GM23338 (cell line): ENCODE results near the gene LRMDA. TPM values are rescaled to one million over a fixed set of nuclear protein-coding genes. Genes with fewer than 3 reads are reported as not detected.

ENCODE experiments used
- ATAC-seq: fragments of 200-7000 bp; cut with Tn5 transposase; 3 replicates; pipeline ENCODE4 v1.9.1; 2020
- DNase-seq: peaks from one replicate; pipeline ENCODE4 v3.0.0-alpha.2; 2015; ENCODE audit warnings: low spot score
- H2AFZ ChIP-seq: fragments of 200-600 bp; sonication (generic); 2 replicates; pipeline ENCODE4 v1.8.0; 2016; ENCODE audit warnings: antibody characterized with exemption, mild to moderate bottlenecking, moderate library complexity
- H3F3A ChIP-seq: fragments of 200-600 bp; sonication (generic); replicated peaks from 2 replicates; pipeline ENCODE4 v1.8.0; 2017; ENCODE audit warnings: antibody characterized with exemption, mixed run types, low read depth
- H3K27ac ChIP-seq: fragments of 200-600 bp; sonication (generic); 2 replicates; pipeline ENCODE4 v1.6.1; 2016; ENCODE audit warnings: low read depth
- H3K27me3 ChIP-seq: fragments of 200-600 bp; sonication (generic); 2 replicates; pipeline ENCODE4 v1.8.0; 2016; ENCODE audit warnings: mild to moderate bottlenecking, mixed run types, moderate library complexity; ENCODE audit not compliant: insufficient read depth
- H3K36me3 ChIP-seq: fragments of 200-600 bp; sonication (generic); 2 replicates; pipeline ENCODE4 v1.8.0; 2016; ENCODE audit warnings: mild to moderate bottlenecking; ENCODE audit not compliant: insufficient read depth
- H3K4me1 ChIP-seq: fragments of 200-600 bp; sonication (generic); 2 replicates; pipeline ENCODE4 v1.8.0; 2016; ENCODE audit warnings: mild to moderate bottlenecking, moderate library complexity; ENCODE audit not compliant: insufficient read depth
- H3K4me2 ChIP-seq: fragments of 200-600 bp; sonication (generic); 2 replicates; pipeline ENCODE4 v1.7.1; 2017; ENCODE audit warnings: mixed run types
- H3K4me3 ChIP-seq: fragments of 200-600 bp; sonication (generic); 2 replicates; pipeline ENCODE4 v1.6.1; 2016; ENCODE audit warnings: mixed run types
- H3K79me2 ChIP-seq: fragments of 200-600 bp; sonication (generic); replicated peaks from 2 replicates; pipeline ENCODE4 v1.8.0; 2017; ENCODE audit warnings: mild to moderate bottlenecking; ENCODE audit not compliant: insufficient read depth
- H3K9me2 ChIP-seq: fragments of 200-600 bp; sonication (generic); 2 replicates; pipeline ENCODE4 v1.8.0; 2017; ENCODE audit not compliant: insufficient read depth
- H4K20me1 ChIP-seq: fragments of 200-600 bp; sonication (generic); replicated peaks from 2 replicates; pipeline ENCODE4 v1.8.0; 2017; ENCODE audit warnings: mild to moderate bottlenecking; ENCODE audit not compliant: insufficient read depth
- H3K27ac Mint-ChIP-seq: 2 replicates; pipeline ENCODE4 v1.8.0; 2020; ENCODE audit warnings: inconsistent platforms, mild to moderate bottlenecking, moderate library complexity, mixed read lengths
- H3K27me3 Mint-ChIP-seq: 3 replicates; pipeline ENCODE4 v1.8.0; 2022; ENCODE audit warnings: low read depth, mild to moderate bottlenecking, moderate library complexity, mixed read lengths, inconsistent platforms; ENCODE audit not compliant: insufficient read depth, poor library complexity
- H3K36me3 Mint-ChIP-seq: 3 replicates; pipeline ENCODE4 v1.8.0; 2021; ENCODE audit warnings: low read depth, mild to moderate bottlenecking, inconsistent platforms, moderate library complexity, mixed read lengths
- H3K4me1 Mint-ChIP-seq: 3 replicates; pipeline ENCODE4 v1.8.0; 2020; ENCODE audit warnings: mild to moderate bottlenecking, inconsistent platforms, mixed read lengths
- H3K4me3 Mint-ChIP-seq: 3 replicates; pipeline ENCODE4 v1.8.0; 2021; ENCODE audit warnings: moderate library complexity, mild to moderate bottlenecking, inconsistent platforms, mixed read lengths
- H3K9me3 Mint-ChIP-seq: 3 replicates; pipeline ENCODE4 v1.8.0; 2020; ENCODE audit warnings: moderate library complexity, mild to moderate bottlenecking, inconsistent platforms, mixed read lengths
- CREB1 ChIP-seq: fragments of 250-450 bp; sonication (Bioruptor Pico); IDR thresholded peaks from 2 replicates; pipeline ENCODE4 v1.5.0; 2020; ENCODE audit warnings: low read depth, mild to moderate bottlenecking, moderate library complexity
- CTCF ChIP-seq, 2 experiments: fragments of 200-600 bp in 1 of 2; sonication (generic) in 1 of 2; conservative IDR thresholded peaks; 2 replicates each; pipeline versions ENCODE4 v1.5.1 to v1.6.1; 2016 to 2017; ENCODE audit warnings: antibody characterized with exemption in 2 of 2, low read depth in 2 of 2, mild to moderate bottlenecking in 2 of 2, moderate library complexity in 1 of 2
- EZH2 ChIP-seq: fragments of 200-600 bp; sonication (generic); IDR thresholded peaks from one replicate; pipeline ENCODE4 v1.8.0; 2017; ENCODE audit warnings: antibody characterized with exemption, mild to moderate bottlenecking, low read depth; ENCODE audit not compliant: unreplicated experiment
- EZH2phosphoT487 ChIP-seq: fragments of 200-600 bp; sonication (generic); IDR thresholded peaks from one replicate; pipeline ENCODE4 v1.8.1; 2018; ENCODE audit warnings: antibody characterized with exemption; ENCODE audit not compliant: unreplicated experiment
- JUNB ChIP-seq: IDR thresholded peaks from one replicate; pipeline ENCODE4 v1.6.1; 2016; ENCODE audit warnings: antibody characterized with exemption; ENCODE audit not compliant: unreplicated experiment
- NANOG ChIP-seq: IDR thresholded peaks from 2 replicates; pipeline ENCODE4 v1.6.1; 2016; ENCODE audit warnings: antibody characterized with exemption, borderline replicate concordance
- STAT1 ChIP-seq: IDR thresholded peaks from one replicate; pipeline ENCODE4 v1.6.1; 2016; ENCODE audit warnings: antibody characterized with exemption; ENCODE audit not compliant: unreplicated experiment
- ZNF114 ChIP-seq: fragments of 250-450 bp; sonication (Bioruptor Pico); IDR thresholded peaks from 2 replicates; pipeline ENCODE4 v1.5.0; 2020; ENCODE audit warnings: mild to moderate bottlenecking, moderate library complexity
- ZNF331 ChIP-seq: fragments of 250-450 bp; sonication (Bioruptor Pico); IDR thresholded peaks from 2 replicates; pipeline ENCODE4 v1.5.0; 2020; ENCODE audit warnings: low read depth, mild to moderate bottlenecking, moderate library complexity
- ZNF462 ChIP-seq: fragments of 250-450 bp; sonication (Bioruptor Pico); IDR thresholded peaks from 2 replicates; pipeline ENCODE4 v1.5.0; 2020; ENCODE audit warnings: mild to moderate bottlenecking, moderate library complexity
- polyA plus RNA-seq: library from polyadenylated mRNA; unstranded; fragments of >200 nt; fragmentation: Nextera tagmentation; extraction: Ambion mirVana; gene quantifications from 2 replicates; pipeline ENCODE4 v1.2.1, GENCODE V29; 2016
- total RNA-seq: library from RNA; depleted of rRNA; stranded (reverse); fragments of >200 nt; shearing (Covaris generic); gene quantifications from 2 replicates; pipeline ENCODE4 v1.2.3, GENCODE V29; 2014
- TF ChIP-seq, protein P1 (sequence below): IDR thresholded peaks from one replicate; pipeline ENCODE4 v1.6.1; 2018; ENCODE audit warnings: antibody characterized with exemption; ENCODE audit not compliant: unreplicated experiment
- TF ChIP-seq, protein P2 (sequence below): IDR thresholded peaks from 2 replicates; pipeline ENCODE4 v1.6.1; 2016; ENCODE audit warnings: antibody characterized with exemption

The LRMDA gene
- total and polyA plus RNA-seq, 2 experiments from 2014 or later: 0.90 to 1.8 TPM

GRCh38 chr10:75937823-75938222 is 506.4 kb downstream of the LRMDA start:
- Histone ChIP-seq H3K36me3 (no peaks in the 10 kb centered on the region), H3K4me2 (no peak overlapping the region), H3K4me3 (no peak overlapping the region), H3K9me2 (peaks cover 4% of the 10 kb centered on the region; the same call in 1 of the 2 replicates), H3K27me3 (no peaks in the 10 kb centered on the region), H4K20me1 (no peaks in the 10 kb centered on the region), H3K27ac (no peak overlapping the region), H3K4me1 (no peaks in the 10 kb centered on the region), H3F3A (no peaks in the 10 kb centered on the region), H2AFZ (no peak overlapping the region), H3K79me2 (no peaks in the 10 kb centered on the region)
- no peak for TF ChIP-seq ZNF331 (CRISPR knock-in tag)
- no peak for TF ChIP-seq STAT1
- no peak for TF ChIP-seq ZNF114 (CRISPR knock-in tag)
- TF ChIP-seq, protein P1, sequence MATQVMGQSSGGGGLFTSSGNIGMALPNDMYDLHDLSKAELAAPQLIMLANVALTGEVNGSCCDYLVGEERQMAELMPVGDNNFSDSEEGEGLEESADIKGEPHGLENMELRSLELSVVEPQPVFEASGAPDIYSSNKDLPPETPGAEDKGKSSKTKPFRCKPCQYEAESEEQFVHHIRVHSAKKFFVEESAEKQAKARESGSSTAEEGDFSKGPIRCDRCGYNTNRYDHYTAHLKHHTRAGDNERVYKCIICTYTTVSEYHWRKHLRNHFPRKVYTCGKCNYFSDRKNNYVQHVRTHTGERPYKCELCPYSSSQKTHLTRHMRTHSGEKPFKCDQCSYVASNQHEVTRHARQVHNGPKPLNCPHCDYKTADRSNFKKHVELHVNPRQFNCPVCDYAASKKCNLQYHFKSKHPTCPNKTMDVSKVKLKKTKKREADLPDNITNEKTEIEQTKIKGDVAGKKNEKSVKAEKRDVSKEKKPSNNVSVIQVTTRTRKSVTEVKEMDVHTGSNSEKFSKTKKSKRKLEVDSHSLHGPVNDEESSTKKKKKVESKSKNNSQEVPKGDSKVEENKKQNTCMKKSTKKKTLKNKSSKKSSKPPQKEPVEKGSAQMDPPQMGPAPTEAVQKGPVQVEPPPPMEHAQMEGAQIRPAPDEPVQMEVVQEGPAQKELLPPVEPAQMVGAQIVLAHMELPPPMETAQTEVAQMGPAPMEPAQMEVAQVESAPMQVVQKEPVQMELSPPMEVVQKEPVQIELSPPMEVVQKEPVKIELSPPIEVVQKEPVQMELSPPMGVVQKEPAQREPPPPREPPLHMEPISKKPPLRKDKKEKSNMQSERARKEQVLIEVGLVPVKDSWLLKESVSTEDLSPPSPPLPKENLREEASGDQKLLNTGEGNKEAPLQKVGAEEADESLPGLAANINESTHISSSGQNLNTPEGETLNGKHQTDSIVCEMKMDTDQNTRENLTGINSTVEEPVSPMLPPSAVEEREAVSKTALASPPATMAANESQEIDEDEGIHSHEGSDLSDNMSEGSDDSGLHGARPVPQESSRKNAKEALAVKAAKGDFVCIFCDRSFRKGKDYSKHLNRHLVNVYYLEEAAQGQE: no peak
- TF ChIP-seq CTCF (conservative IDR thresholded peaks at IDR 0.05; ENCODE audit: low read depth in 2 of 2): no peak
- TF ChIP-seq EZH2: no peak
- TF ChIP-seq ZNF462 (CRISPR knock-in tag): no peak
- TF ChIP-seq CREB1 (CRISPR knock-in tag): no peak
- TF ChIP-seq, protein P2, sequence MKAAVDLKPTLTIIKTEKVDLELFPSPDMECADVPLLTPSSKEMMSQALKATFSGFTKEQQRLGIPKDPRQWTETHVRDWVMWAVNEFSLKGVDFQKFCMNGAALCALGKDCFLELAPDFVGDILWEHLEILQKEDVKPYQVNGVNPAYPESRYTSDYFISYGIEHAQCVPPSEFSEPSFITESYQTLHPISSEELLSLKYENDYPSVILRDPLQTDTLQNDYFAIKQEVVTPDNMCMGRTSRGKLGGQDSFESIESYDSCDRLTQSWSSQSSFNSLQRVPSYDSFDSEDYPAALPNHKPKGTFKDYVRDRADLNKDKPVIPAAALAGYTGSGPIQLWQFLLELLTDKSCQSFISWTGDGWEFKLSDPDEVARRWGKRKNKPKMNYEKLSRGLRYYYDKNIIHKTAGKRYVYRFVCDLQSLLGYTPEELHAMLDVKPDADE: no peak
- no peak for TF ChIP-seq JUNB
- TF ChIP-seq EZH2phosphoT487: no peak
- no peak for TF ChIP-seq NANOG
- ATAC-seq: no peak
- Mint-ChIP-seq H3K27me3 (peaks cover 6% of the 10 kb centered on the region), H3K27ac (no peak overlapping the region), H3K4me1 (peaks cover 10% of the 10 kb centered on the region), H3K4me3 (no peak overlapping the region), H3K36me3 (no peaks in the 10 kb centered on the region), H3K9me3 (no peaks in the 10 kb centered on the region)
- DNase-seq: no peak
